Measurements from ENCODE around the gene EIF2S3B.

The EIF2S3B gene

GRCh38 chr12:10537721-10538120, 32.0 kb downstream of the EIF2S3B start:
- TF ChIP-seq GATA2 (IDR thresholded peaks at IDR 0.05; ENCODE audit: low read depth, low read length) (no peak), GATA3 (IDR thresholded peaks at IDR 0.05; ENCODE audit: low read depth, low read length) (no peak)

- no peak for TF ChIP-seq GATA2 (IDR thresholded peaks at IDR 0.05; ENCODE audit: low read depth, low read length)
- TF ChIP-seq GATA3 (IDR thresholded peaks at IDR 0.05; ENCODE audit: low read depth, low read length): no peak
Observed at GRCh38 chr12:10540776-10541205, 35.1 kb downstream of the EIF2S3B start.

GRCh38 chr12:10543499-10543898, 37.8 kb downstream of the EIF2S3B start:
- no peak for TF ChIP-seq GATA3 (IDR thresholded peaks at IDR 0.05; ENCODE audit: low read depth, low read length)
- no peak for TF ChIP-seq GATA2 (IDR thresholded peaks at IDR 0.05; ENCODE audit: low read depth, low read length)

- no peak for TF ChIP-seq GATA2 (IDR thresholded peaks at IDR 0.05; ENCODE audit: low read depth, low read length)
- TF ChIP-seq GATA3 (IDR thresholded peaks at IDR 0.05; ENCODE audit: low read depth, low read length): no peak
Observed at GRCh38 chr12:10551375-10551774, 45.7 kb downstream of the EIF2S3B start.

GRCh38 chr12:10553148-10553547, 47.5 kb downstream of the EIF2S3B start:
- TF ChIP-seq GATA2 (IDR thresholded peaks at IDR 0.05; ENCODE audit: low read depth, low read length): no peak
- no peak for TF ChIP-seq GATA3 (IDR thresholded peaks at IDR 0.05; ENCODE audit: low read depth, low read length)

GRCh38 chr12:10554228-10554755, 48.6 kb downstream of the EIF2S3B start:
- TF ChIP-seq GATA2 (IDR thresholded peaks at IDR 0.05; ENCODE audit: low read depth, low read length) (no peak), GATA3 (IDR thresholded peaks at IDR 0.05; ENCODE audit: low read depth, low read length) (no peak)

GRCh38 chr12:10554756-10555481, 49.2 kb downstream of the EIF2S3B start:
- no peak for TF ChIP-seq GATA3 (IDR thresholded peaks at IDR 0.05; ENCODE audit: low read depth, low read length)
- TF ChIP-seq GATA2 (IDR thresholded peaks at IDR 0.05; ENCODE audit: low read depth, low read length): no peak

- TF ChIP-seq GATA3 (IDR thresholded peaks at IDR 0.05; ENCODE audit: low read depth, low read length) (no peak), GATA2 (IDR thresholded peaks at IDR 0.05; ENCODE audit: low read depth, low read length) (no peak)
Observed at GRCh38 chr12:10557329-10557728, 51.6 kb downstream of the EIF2S3B start.

GRCh38 chr12:10557766-10558165, 52.1 kb downstream of the EIF2S3B start:
- no peak for TF ChIP-seq GATA2 (IDR thresholded peaks at IDR 0.05; ENCODE audit: low read depth, low read length)
- no peak for TF ChIP-seq GATA3 (IDR thresholded peaks at IDR 0.05; ENCODE audit: low read depth, low read length)
